Inferior parietal cortex (tissue), 1 donor: ENCODE data around the gene CHMP4B.

Experiments
- DNase-seq: peaks from one replicate; pipeline ENCODE4 v3.0.0-alpha.2; 2016; ENCODE audit errors: extremely low spot score

CHMP4B gene

GRCh38 chr20:33863440-33864323, 52.5 kb downstream of the CHMP4B start:
- no peak for DNase-seq

GRCh38 chr20:33864324-33864963, 53.3 kb downstream of the CHMP4B start:
- no peak for DNase-seq

- DNase-seq, result no peak
These were observed 54.7 kb downstream of the CHMP4B start for GRCh38 chr20:33865761-33866370.

- DNase-seq, result no peak
These were observed 55.4 kb downstream of the CHMP4B start for GRCh38 chr20:33866398-33867100.

- no peak for DNase-seq
These were observed 56.9 kb downstream of the CHMP4B start for GRCh38 chr20:33868042-33868441.

- no peak for DNase-seq
These were observed 57.4 kb downstream of the CHMP4B start for GRCh38 chr20:33868595-33868994.

- no peak for DNase-seq
These were observed 58.1 kb downstream of the CHMP4B start for GRCh38 chr20:33869283-33869682.

GRCh38 chr20:33871362-33871761, 60.2 kb downstream of the CHMP4B start:
- no peak for DNase-seq

GRCh38 chr20:33874129-33874528, 63.0 kb downstream of the CHMP4B start:
- DNase-seq, result no peak

GRCh38 chr20:33875055-33875454, 63.9 kb downstream of the CHMP4B start:
- DNase-seq, result no peak

GRCh38 chr20:33875534-33876026, 64.4 kb downstream of the CHMP4B start:
- DNase-seq, result no peak

GRCh38 chr20:33878583-33878982, 67.4 kb downstream of the CHMP4B start:
- DNase-seq, result no peak

- no peak for DNase-seq
These were observed 69.2 kb downstream of the CHMP4B start for GRCh38 chr20:33880396-33880795.

GRCh38 chr20:33881989-33882388, 70.8 kb downstream of the CHMP4B start:
- no peak for DNase-seq

GRCh38 chr20:33882481-33882880, 71.3 kb downstream of the CHMP4B start:
- no peak for DNase-seq

GRCh38 chr20:33883164-33883563, 72.0 kb downstream of the CHMP4B start:
- DNase-seq, result no peak

GRCh38 chr20:33884633-33885032, 73.5 kb downstream of the CHMP4B start:
- DNase-seq, result no peak

GRCh38 chr20:33889312-33889711, 78.2 kb downstream of the CHMP4B start:
- no peak for DNase-seq

- DNase-seq, result no peak
These were observed 79.4 kb downstream of the CHMP4B start for GRCh38 chr20:33890557-33890956.

GRCh38 chr20:33893314-33893713, 82.2 kb downstream of the CHMP4B start:
- DNase-seq, result no peak

GRCh38 chr20:33894798-33895197, 83.7 kb downstream of the CHMP4B start:
- DNase-seq, result no peak

GRCh38 chr20:33896509-33896908, 85.4 kb downstream of the CHMP4B start:
- no peak for DNase-seq
